HG02840 (cell line): ENCODE results near the gene SLC16A10.

ENCODE experiments used
- ATAC-seq: cut with Tn5 transposase; IDR thresholded peaks from one replicate; pipeline ENCODE4 v1.9.1; 2021; ENCODE audit warnings: mild to moderate bottlenecking, moderate library complexity, moderate number of reproducible peaks; ENCODE audit not compliant: unreplicated experiment, low FRiP score

The SLC16A10 gene

GRCh38 chr6:111207141-111207858 is 120.0 kb downstream of the SLC16A10 start:
- ATAC-seq: no peak

GRCh38 chr6:111208933-111209332 is 121.6 kb downstream of the SLC16A10 start:
- no peak for ATAC-seq

DNA sequence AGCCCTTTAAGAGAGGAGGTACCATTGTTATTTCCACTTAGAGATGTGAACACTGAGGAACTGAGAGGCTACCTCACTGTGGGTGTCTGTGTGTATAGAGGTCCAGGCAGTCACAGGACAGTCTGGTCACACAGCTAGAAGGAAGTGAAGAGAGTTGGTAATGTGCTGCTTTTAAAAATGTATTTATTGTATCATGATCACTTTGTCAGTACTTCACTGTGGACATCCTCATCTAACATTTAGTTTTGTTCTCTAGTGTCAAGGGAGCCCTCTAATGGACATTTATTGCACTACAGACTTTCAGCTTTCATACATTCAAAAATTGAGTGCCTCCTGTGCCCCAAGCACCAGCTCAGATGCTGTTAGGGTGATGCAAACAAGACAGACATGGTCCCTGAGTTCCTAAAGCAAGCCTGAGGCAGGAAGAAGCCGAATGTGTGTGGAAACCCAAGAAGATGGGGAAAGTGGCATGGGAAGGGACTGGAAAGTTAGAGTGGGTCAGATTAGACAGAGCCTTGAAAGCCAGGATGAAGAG is 123.0 kb downstream of the SLC16A10 start:
- ATAC-seq: no peak

GRCh38 chr6:111211411-111212030 is 124.2 kb downstream of the SLC16A10 start:
- ATAC-seq: no peak

- ATAC-seq: no peak
Measured at GRCh38 chr6:111212625-111213024, 125.3 kb downstream of the SLC16A10 start.

DNA sequence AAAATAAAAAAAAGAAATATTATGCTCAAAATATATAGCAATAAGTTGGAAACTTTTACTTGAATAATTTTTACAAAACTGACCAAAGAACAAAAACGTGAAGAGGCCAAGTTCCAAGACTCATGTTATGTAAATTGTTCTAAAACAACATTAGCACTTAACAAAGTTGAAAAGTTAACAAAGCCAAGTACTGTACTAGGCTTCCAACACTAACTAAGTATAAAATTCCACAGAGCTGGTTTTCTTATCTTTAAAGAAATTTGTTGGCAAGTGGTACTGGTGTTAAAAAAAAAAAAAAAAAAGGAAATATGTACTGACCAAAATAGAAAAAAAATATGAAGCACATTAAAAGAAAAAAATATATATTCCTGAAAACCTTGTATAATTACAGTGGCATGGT is 127.8 kb downstream of the SLC16A10 start:
- no peak for ATAC-seq

DNA sequence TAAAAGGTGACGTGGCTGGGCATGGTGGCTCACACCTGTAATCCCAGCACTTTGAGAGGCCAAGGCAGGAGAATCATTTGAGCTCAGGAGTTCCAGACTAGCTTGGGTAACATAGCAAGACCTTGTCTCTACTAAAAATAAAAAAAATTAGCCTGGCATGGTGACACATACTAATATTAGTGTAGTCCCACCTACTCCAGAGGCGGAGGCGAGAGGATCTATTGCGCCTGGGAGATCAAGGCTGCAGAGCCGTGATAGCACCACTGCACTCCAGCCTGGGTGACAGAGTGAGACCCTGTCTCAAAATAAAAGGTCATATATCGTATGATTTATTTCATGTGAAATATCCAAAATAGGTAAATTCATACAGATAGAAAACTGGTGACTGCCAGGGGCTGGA is 132.5 kb downstream of the SLC16A10 start:
- no peak for ATAC-seq

- no peak for ATAC-seq
Measured at GRCh38 chr6:111220383-111221031, 133.2 kb downstream of the SLC16A10 start.

DNA sequence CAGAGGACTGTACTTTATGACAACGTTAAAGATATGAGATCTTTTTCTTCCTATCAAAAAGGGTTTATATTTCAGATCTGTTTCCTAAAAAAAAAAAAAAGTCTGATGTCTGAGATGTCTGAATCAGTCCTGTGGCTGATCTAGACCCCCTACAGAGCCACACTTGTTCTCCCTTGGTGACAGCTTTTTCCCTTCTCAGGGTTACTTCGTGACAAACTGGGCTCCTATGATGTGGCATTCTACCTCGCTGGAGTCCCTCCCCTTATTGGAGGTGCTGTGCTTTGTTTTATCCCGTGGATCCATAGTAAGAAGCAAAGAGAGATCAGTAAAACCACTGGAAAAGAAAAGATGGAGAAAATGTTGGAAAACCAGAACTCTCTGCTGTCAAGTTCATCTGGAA is 134.5 kb downstream of the SLC16A10 start:
- ATAC-seq: no peak

- ATAC-seq: no peak
Measured at GRCh38 chr6:111222341-111222740, 135.0 kb downstream of the SLC16A10 start.

DNA sequence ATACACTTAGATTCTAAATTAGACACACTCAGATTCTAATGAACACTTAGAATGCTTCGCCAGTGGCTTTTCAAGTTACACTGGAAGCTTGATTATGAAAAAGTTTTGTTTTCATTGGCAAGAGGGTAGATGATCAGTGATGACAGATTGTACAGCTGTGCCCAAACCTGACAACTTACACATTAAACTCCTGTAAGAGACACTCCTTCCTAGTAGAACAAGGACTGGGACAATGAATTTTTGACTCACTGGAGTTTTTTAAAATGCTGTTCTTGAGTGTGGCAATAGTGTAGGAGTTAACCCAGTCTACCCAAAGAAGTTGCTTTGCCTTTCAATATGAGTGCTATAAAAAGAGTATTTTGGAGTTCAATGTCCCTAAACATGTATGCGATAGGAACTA is 140.8 kb downstream of the SLC16A10 start:
- ATAC-seq: no peak

DNA sequence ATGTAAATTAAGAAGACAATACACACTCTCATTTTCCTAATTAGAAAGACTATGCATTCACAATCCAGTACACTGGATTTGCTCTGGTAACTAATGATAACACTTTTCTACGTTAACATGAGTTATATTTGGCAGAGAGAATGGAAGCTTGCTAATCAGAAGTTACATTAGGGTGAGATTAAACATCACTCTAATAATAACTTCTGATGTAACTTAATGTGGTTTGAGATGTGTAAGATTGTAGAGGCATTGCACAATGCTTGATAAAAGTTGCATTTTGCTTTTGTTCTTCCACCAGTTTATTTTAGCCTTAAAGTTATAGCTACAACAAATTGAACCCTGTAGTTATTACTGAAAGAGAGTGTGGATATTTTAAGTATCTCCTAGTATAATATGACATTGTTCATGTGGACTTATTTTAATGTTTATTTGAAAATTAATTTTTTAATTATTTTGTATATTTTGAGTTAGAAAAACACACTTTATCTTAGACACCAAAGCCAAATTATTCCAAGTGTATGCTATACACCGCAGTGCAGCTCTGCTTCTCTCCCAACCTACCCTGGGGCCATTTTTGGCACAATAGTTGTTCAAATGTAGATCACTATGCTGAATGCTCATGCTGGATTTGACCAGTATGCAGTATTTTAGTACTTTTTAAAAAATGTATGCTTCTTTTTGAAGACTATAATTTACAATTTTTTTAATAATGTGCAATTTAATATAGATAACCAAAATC is 143.2 kb downstream of the SLC16A10 start:
- ATAC-seq: no peak

- no peak for ATAC-seq
Measured at GRCh38 chr6:111231090-111231459, 143.8 kb downstream of the SLC16A10 start.

DNA sequence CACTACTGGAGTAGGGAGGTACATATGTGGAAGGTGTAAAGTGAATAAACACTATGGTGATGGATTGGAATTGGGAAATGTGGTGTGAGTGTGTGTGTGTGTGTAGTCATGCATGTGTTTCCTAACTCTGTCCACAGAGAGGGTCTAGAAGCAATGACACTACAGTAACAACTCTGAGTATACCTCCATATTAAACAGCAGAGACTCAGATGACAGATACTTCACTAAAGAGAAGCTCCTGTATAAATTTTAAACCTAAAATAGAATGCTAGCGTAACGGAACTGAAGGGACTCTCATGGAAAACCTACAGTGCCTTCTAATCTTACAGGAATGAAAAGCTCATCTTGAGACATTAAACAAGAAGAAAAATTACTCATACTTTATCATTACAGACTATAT is 150.5 kb downstream of the SLC16A10 start:
- no peak for ATAC-seq

DNA sequence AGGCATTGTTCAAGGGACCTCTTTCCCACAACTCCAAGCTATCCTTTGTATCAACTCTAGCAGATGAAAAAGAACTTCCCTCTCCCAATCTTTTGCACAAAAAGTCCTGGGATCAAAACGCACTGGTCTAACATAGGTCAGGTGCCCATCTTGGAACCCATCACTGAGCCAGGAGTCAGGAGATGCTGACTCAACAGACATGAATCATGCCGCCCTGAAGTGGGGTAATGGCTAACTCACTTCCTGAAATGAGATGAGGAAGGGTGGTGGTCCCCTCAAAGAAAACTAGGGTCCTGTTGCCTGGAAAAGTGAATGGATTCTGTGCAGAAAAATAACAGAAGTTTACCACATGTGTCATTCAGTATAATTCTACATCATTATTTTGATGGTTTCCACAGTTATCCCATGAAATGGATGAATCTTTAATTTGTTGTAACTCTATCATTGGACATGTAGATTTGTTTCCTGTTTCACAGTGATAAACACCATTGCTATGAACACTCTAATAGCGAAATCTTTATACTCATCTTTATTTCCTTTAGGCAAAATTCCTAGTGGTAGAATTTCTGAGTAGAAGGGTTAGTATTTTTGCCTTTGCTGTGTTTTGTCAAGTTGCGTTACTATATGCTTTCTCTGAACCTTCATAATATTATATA is 151.3 kb downstream of the SLC16A10 start:
- no peak for ATAC-seq

GRCh38 chr6:111239461-111239860 is 152.2 kb downstream of the SLC16A10 start:
- ATAC-seq: no peak

DNA sequence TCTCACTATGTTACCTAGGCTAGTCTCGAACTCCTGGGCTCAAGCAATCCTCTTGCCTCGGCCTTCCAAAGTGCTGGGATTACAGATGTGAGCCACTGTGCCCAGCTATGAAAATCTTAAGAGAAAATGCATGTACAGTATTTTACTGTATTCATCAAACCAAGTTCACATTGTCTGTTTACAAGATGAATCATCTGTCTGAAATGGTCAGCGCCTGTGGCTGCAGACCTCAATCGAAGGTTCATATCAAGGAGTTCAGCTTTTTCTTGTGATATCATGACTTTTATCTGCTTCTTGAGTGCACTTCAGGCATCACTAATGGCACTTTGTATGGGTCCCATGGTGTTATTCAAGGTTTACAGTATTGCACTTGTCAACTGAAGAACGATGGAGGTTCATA is 155.1 kb downstream of the SLC16A10 start:
- ATAC-seq: no peak

DNA sequence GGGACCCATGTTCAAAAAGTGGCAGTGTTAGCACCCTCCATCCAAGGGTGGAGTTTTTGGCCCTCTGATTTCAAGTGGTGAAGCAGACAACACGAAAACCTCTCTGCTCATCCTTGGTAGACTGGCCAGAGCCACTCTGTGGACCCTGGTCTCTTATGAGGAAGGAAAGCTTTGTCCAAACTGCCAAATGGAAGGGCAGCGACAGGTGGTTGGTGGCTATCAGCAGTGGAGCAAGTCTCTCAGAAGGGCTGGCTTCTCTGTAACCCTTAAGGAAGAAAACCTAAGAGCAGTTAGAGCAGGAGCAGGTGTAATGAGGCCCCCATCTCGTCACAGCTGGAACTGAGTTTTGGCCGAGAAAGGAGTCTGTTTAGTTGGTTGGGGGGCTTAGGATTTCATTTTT is 155.8 kb downstream of the SLC16A10 start:
- no peak for ATAC-seq

GRCh38 chr6:111248789-111249188 is 161.5 kb downstream of the SLC16A10 start:
- ATAC-seq: no peak

DNA sequence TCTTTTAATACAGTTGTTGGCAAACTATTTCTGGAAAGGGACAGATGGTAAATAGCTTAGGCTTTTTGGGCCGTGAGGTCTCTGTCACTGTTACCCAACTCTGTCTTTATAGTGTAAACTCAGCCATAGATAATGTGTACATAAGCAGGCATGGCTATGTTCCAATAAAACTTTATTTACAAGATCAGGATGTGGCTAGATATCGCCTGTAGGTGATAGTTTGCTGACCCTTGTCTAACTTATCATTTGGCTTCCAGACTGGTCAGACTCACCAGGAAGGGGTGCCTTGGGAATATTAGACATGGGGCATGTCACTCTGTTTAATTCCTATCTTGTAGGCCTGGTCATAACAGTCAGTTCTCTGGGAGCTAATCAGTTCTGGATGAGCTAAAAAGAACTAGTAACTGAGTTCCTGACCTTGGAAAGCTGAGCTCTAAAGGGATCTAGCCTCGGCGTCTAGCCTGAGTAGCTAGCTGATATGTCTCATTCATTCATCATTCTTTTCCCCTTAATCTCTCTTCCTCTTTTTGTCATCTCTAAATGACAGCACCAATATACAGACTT is 163.6 kb downstream of the SLC16A10 start:
- no peak for ATAC-seq
